GM18951 (cell line): Measurements from ENCODE around the gene KANSL1L.
A peak's percentile ranks its signal among the peaks of the same experiment; 100 is the strongest.

Experiments used
- POLR2A ChIP-seq: IDR thresholded peaks from 4 replicates; pipeline ENCODE4 v1.6.1; 2011; ENCODE audit warnings: mild to moderate bottlenecking; ENCODE audit not compliant: insufficient read length, insufficient read depth; ENCODE audit errors: extremely low read depth
- in situ Hi-C: fragments of 300-500 bp; cut with MboI; formaldehyde crosslinking; loops from one replicate; pipeline ENCODE4 v1.12.0; 2022; ENCODE audit warnings: low sequenced_read_pairs, mixed read lengths, inconsistent platforms; ENCODE audit not compliant: unreplicated experiment

The KANSL1L gene

DNA sequence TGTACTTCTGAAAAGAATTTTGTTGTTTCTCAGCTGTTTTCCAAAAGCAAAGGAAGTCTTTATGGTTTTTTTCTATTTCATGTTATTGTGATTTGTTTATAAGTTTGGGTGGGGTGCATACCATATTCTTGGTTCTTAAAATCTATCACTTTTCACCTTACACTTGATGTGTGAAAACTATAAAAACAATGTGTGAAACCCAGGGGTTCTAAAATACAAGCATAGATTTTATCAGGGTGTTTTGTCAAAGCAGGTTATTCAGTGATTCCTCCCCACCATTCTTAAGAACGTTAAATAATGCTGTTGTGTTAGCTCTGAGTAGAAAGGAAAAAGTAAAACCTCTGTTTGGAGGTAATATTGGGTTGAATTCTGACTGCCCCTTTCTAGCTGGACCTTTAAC is 151.1 kb downstream of the KANSL1L start:
- no peak for TF ChIP-seq POLR2A
- in situ Hi-C loops: no loop called here

DNA sequence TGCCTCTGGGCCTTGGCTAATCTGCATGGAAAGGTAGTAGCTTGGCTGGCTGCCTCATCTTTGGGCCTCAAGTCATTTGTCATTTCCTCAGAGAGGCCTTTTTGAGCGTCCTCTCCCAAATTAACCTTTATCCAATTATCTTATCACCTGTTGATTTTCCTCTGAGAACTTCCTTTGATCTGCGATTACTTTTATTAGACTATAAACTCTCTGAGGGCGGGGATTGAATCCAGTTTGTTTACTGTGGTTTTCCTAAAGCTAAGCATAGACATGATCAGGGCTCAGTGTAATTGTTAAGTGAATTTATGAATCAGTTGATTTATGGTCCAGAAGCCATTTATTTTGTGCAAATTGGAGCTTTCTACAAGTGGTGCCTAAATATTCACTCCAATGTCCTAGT is 161.3 kb downstream of the KANSL1L start:
- in situ Hi-C loops: no loop called here
- TF ChIP-seq POLR2A: no peak

DNA sequence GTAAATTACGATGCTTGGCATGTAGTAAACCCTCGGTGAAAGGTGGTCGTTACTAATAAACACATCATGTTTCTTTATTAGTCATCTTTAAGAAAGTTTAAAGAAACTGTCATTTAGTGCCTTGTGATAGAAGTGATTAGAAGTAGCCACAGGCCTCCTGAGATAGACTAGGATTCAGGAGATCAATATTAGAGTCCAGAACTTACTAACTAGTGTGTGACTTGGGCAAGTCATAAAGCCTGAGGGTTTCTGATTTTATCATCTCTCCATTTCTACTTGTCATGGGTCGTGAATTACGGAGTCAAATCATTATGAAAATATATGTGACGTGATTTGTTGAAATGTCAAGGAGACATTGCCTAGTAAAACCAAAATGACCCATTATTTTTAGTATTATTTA is 162.1 kb downstream of the KANSL1L start:
- TF ChIP-seq POLR2A: no peak
- in situ Hi-C loops: no loop called here

DNA sequence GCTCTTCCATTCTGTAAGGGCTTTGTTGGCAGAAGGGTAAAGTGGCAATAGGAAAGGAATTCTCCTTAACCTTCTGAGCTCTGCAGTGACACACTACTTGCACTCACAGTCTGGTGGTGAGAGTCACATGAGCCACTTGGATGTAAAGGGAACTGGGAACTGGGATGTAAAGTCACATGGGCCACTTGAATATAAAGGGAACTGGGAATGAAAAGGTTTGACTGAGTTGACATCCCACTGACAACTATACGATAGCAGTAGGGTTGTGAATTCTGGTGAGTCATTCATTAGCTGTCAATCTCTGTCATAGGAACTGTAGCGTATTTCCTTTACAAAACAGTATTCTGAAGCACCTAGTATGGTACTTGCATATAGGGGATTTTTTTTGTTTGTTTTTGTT is 163.3 kb downstream of the KANSL1L start:
- TF ChIP-seq POLR2A: no peak
- in situ Hi-C loops: no loop called here

DNA sequence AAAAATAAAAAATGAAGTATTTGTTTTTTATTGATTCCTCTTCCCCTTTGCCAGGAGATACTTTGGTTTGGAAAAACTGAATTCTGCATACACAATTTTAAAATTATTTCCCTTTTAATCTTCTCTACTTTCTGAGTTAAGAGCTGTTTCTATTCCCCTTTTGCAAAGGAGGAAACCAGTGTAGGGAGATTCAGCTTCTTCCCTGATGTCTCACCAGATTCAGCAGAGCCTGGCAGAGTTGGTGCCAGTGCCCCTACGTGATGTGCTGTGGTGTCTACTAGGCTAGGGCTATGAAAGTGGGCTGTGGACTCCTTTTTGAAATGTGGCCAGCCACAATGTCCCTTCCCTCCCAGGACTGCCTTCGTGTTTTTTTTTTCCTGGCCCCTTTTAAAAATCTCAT is 166.3 kb downstream of the KANSL1L start:
- in situ Hi-C loops: no loop called here
- TF ChIP-seq POLR2A: no peak

DNA sequence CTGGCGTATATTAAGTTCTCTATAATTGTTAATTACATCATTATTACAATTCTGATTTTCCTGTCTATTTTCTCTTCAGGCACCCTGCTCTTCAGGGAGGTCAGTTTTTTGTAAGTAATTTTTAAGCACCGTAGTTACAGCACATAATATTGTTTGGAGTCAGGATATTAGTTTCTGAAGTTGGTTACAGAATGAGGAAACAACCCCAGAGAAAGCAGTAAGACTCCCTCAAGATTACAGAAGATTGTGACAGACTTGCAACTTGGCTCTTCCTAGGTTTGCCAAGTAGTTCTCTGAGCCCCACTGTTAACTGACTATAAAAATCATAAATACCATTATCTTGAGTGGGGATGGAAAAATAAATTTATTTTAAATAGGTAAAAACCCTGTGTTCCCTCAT is 167.8 kb downstream of the KANSL1L start:
- in situ Hi-C loops: no loop called here
- TF ChIP-seq POLR2A: no peak

DNA sequence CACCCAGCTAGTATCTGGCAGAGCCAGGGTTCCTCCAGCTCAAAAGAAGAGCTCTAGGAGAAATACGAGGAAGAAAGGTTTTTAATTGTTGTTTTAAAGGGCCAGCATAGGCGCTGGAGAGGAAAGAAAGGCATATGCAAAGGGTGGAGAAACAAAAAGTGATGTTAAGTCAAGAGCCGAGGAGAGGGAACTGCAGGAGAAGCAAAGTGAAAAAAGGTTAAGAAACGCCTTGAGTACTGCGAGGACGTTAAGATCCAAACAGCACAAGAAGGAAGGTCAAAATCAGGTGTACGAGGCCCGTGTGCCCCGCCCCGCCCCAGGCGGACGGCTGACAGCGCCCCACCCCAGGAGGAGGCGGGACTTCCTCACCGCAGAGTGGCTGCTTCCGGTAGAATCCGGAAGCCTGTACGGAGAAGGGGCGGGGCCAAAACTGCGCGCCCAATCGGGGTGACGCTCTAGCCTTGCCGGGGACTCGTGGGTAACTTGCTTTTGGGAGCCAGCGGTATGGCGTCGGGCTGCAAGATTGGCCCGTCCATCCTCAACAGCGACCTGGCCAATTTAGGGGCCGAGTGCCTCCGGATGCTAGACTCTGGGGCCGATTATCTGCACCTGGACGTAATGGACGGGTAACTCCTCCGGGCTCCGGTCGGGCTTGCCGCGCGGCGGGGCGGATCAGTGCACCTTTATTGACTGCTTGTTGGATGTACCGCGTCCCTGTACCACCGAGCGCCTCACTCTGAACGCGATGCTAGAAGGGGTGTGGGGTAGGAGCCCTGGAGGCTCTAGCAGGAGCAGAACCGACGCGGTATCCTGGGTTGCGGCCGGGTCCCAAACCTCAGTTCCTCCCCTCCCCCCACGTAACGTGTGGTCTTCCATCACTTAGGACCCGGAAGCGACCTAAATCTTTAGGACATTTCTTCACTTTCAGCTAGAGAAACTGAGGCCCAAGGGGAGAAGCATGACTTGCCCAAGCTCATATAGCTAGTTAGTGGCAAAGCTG is 168.8 kb downstream of the KANSL1L start, which contains the start of gene RPE:
Gene RPE (plus strand): TSS at position 481 of the 1,000 bp plus-strand sequence. CDS start 24 bp downstream, at position 505.
- TF ChIP-seq POLR2A: peak; percentile 81
- in situ Hi-C loops: no loop called here

DNA sequence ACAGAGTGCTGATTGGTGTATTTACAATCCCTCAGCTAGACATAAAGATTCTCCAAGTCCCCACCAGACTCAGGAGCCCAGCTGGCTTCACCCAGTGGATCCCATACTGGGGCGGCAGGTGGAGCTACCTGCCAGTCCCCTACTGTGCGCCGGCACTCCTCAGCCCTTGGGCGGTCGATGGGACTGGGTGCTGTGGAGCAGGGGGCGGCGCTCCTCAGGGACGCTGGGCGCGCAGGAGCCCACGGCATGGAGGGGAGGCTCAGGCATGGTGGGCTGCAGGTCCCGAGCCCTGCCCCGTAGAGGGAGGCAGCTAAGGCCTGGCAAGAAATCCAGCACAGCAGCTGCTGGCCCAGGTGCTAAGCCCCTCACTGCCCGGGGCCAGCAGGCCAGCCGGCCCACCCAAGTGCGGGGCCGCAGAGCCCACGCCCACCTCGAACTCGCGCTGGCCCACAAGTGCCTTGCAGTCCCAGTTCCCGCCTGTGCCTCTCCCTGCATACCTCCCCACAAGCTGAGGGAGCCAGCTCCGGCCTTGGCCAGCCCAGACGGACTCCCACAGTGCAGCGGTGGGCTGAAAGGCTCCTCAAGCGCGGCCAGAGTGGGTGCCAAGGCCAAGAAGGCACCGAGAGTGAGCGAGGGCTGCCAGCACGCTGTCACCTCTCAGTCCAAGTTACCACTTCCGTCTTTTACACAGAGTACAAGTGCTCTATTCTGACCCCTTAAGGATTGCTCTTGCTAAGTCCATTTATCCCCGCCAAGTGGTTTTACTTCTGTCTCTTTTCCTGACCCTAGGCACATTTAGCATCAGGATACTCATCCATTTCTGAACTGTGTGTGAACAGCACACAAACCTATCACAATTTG is 170.5 kb downstream of the KANSL1L start:
- no peak for TF ChIP-seq POLR2A

DNA sequence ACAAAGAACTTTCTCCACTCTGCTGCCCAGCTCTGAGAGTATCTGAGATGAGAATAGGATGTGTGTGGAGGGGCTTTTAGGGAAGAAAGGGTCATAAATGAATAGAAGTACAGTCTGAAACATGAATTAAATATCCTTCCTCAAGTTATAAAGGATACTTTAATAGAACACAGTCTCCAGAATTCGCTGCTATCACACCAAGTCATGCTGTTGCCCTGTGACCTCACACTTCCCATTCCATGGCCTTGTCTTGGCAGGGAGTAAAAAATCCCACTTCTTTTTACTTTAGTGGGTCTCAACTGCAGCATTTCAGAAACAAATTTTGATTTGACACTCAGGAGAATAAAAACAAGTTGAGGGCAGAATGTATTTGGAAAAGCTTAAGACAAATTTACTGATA is 172.6 kb downstream of the KANSL1L start:
- in situ Hi-C loops: no loop called here

More for the DNA sequence above, 170.5 kb downstream of the KANSL1L start:
- in situ Hi-C loops: no loop called here

DNA sequence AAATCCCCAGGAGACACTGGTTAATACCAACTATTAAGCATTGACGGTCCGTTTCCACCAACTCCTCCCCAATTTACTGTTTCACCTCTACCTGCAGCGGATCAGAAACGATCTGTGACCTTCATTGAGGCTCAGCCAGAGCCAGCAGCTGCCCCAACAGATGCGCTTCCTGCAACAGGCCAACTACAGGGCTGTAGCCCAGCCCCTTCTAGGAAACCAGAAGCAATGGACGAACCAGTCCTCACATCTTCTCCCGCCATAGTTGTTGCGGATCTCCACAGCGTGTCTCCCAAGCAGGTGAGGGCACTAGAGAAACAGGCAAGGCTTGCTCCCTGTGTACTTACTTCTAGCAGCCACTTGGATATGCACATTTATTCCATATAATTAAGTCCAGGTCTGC is 177.2 kb downstream of the KANSL1L start:
- in situ Hi-C loops: no loop called here
- no peak for TF ChIP-seq POLR2A

More for the DNA sequence above, 172.6 kb downstream of the KANSL1L start:
- TF ChIP-seq POLR2A: no peak

DNA sequence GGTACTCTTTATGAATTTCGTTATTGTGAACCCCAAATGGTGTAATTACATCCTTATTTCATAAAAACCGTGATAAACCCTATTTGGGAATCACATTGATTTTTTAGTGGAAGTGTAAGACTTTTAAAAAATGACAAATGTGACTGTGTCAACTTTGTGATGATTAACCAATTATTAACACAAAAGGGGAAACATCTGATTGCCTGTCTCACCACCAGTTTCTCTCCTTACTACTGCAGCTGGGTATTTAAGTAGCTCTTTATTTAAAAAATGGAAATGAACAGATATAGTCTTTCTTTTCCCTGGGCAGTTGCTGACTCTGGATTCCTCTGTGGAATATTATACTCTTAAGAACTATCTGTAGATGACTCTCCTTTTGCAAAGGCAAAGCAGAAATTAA is 180.4 kb downstream of the KANSL1L start:
- in situ Hi-C loops: no loop called here
- TF ChIP-seq POLR2A: no peak

DNA sequence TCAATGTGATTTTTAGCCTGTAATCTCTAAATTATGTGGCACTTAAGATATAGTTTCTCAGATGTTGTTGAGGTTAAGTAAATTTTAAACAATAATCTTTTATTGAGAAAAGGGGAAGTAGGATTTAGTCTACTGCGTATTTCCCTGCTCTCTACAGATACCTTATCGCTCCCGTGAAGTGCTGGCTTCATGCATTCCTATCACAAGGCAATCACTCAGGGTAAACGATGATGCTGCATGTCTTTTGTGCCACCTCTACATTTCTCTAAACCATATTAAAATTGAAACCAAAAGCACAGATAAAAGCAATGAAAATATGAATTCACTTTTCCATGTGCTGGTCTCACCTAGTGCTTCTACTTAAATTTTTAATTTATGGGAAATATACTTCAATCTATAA is 183.2 kb downstream of the KANSL1L start:
- TF ChIP-seq POLR2A: no peak
- in situ Hi-C loops: no loop called here

DNA sequence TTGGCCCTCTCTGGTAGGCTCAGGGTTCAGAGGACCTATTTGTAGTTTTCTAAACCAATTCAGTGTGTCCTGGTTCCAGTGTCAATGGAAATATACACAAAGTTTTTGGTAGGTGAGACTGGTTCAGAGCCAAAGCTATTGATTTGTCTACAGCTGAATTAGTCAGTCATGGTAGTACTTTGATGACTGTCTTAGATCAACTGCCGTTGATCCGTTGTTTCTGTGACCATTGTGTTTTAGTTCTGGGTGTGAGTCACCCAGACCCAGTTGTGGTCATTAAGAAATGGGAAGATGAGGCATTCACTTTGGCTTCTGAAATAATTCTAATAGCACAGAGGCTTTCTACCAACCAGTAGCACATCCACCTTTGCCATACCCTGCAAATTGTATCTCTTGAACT is 184.8 kb downstream of the KANSL1L start:
- TF ChIP-seq POLR2A: no peak
- in situ Hi-C loops: no loop called here
